ENCODE measurements around the gene TOMM6.
"Not testable (repeated sequence)": the region's sequence is repeated elsewhere in the genome, so short reads cannot be mapped to it uniquely, and the experiment has no call there.

The TOMM6 gene

DNA sequence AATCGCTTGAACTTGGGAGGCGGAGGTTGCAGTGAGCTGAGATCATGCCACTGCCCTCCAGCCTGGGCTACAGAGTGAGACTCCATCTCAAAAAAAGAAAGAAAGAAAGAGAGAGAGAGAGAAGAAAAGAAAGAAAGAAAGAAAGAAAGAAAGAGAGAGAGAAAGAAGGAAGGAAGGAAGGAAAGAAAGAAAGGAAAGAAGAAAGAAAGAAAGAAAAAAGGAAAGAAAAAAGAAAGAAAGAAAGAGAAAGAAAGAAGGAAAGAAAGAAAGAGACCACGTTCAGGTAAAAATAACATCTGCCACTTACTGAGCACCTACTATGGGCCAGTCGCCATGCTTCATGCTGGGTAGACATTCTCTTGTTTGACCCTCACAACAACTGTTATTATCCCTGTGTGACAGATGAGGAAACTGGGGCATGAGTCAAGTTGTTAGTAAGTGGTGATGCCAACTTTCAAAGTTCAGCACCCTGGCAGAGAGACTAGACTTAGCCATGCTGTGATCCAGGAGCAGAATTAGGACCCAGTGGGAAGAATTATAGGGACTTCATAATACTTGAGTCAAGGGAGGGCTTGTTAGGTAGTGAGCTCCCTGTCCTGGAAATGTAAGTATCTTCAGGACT, 21.3 kb upstream of the TOMM6 start:
- not testable (repeated sequence) for DNase-seq

DNA sequence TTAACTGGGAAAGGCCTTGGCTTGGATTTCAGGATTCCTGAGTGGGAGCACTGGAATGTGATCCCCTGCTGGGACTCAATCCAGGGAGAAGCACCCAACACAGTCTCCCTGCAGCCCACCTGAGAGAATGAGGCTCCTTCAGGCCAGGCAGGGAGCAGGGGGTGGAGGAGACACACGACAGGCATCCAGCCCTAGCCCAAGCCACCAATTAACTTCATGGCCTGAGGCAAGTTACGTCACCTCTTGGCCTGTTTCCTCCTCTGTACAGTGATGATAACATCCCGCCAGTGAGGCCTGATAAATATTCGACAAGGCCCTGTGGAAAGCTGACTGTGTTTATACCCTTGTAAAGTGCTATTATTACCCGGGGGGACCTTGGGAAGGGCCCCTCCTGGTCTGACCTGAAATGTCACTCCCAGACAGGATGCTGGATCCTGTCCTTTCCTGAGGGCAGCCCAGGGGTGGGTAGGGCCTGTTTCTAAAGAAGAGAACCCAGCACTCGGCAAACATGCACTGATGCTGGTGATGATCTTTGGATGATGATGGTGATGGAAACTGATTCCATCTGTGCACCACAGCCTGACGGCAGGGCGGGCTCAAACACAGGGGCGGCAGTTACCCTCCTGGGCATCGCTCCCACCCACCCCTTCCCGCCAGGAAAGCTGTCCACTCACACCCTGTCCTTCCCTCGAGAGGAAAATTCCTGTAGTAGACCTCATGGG, 20.2 kb upstream of the TOMM6 start:
- DNase-seq, result no peak

DNA sequence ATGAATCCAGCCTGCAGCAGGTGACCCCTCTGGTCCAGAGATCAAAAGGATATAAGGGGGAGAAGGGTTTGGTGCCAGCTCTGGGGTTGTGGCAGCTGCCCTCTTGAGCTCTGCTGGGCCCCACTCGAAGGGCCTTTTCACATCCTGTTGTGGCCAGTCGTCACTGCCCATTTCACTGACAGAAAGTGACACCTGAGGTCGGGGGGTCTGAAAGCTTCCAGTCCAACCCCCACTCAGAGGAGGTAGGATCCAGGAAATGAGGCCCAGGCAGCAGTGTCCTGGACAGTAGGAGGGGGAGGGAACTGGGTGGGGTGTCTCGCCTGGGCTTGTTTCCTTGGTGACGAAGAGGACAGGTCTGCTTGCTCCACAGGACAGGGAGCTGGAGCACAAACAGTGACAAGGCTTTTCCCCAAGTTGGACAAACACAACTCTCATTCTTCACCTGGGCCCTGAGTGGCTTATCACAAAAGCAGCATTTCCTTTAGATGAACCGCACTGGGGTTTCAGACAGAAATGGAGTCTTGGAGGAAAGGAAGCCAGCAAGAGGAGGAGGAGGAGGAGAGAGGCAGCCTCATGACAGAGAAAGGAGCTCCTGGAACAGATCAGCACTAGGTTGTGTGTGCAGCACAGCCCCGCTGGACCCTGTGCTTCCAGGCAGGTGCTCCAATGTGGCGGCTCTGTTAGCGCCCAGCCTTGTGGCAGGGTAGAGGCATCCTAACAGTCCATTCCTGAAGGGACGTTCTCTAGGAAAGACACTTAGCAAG, 18.8 kb upstream of the TOMM6 start:
- no peak for DNase-seq

DNA sequence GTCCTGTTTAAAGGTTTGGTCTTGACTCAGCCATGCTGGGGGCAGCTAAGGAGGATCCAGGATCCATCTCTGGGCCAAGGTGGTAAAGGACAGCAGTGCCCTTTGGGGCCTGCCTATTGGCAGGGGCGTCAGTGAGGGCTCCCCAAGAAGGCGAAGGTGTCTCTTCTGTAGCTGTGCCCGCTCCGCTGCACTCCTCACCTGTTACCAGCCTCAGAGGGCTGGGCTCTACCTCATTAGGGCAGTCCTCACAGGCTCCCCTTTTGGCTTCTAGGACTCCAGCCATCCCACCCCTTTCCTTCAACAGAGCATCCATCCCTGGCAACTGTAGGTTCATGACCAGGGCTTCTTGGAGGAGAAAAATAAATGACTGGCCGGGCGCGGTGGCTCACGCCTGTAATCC, 18.1 kb upstream of the TOMM6 start:
- no peak for DNase-seq

DNA sequence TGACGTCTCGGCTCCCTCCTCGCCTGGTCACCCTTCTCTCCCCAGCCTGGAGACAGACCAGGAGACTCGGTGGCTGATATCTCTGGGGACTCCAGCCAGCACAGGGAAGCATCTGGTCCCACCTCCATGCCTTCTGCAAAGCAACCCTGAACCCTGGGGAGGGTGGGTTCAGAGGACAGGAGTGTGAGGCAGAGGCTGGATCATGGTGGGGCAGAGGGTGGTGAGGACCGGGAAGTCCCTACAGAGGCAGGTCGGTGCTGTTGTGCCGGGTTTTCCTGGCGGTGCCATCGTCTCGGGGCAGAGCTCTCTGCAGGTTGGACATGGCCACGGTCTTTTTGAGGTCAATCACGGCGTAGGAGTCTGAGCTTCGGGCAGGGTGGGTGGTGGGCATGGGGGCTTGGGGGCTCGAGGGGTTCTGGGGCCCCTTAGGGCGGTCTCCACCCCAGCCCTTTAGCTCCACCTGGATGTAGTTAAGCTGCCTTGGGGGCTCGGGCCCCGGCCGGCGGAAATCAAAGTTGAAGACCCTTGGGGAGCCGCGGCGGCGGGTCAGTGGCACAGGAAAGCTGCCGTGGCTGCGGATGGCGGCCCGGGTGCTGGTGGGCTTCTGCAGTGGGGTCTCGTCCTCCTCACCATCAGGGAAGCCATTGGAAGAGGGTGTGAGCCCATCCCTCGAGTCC, 17.0 kb upstream of the TOMM6 start:
- DNase-seq, result no peak

DNA sequence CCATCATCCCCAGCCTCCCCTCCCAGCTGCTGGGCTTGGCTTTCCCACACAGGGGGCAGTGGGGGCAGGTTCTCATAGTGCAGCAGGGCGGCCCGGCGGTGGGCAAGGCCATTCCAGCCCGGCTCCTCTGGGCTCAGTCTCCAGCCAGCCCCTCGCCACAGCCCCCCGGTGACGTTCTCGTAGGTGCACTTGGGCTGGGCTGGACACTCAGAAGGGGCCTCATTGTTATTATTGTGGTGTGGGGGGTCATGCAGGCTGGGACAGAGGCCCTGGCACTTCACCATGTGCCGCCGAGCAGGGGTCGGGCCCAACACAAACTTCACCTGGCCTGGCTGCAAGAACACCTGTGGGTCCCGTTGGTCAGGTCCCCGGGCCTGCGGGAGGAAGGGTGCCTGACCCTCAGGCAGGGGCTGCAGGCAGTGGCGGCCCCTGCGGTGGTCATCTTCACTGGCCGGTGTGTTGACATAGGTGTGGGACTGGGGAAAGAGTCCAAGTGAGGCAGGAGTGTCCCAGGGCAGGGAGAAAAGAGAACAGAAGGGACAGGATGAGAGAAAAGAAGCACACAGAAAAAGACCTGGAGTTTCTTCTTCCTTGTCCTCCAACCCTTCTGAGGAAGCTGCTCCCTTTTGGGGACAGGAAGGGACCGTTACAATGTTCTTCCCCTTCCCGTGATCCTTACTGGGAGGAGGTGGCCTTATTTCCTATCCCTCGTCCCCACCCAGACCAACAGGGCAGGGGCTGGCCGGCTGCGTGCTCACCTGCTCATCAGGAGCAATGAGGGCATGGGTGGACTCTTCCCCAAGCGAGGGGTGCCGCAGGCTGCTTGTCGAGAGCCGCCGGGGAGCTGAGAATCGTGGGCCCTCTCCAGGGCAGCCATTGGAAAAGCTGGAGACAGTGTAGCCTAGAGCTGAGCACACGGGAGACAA, 16.2 kb upstream of the TOMM6 start:
- no peak for DNase-seq

DNA sequence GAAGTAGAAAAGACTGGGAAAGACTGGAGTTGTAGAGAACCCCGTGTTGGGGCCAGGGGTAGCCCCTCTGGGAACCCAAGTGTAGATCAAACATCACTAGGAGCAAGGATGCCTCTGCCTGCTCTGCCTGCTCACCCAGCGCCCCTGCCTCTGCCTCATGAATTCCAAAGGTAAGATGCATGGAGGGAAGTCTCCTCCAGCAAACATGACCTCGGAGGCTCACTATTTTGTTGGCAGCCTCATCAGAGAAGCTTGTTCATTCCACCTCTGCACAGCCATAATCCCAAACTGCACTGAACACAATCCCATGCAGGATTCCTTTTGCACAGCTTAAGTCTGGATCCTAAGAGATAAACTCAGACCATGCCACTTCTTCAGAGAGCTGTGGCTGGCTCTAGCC, 12.7 kb upstream of the TOMM6 start:
- DNase-seq, result no peak

DNA sequence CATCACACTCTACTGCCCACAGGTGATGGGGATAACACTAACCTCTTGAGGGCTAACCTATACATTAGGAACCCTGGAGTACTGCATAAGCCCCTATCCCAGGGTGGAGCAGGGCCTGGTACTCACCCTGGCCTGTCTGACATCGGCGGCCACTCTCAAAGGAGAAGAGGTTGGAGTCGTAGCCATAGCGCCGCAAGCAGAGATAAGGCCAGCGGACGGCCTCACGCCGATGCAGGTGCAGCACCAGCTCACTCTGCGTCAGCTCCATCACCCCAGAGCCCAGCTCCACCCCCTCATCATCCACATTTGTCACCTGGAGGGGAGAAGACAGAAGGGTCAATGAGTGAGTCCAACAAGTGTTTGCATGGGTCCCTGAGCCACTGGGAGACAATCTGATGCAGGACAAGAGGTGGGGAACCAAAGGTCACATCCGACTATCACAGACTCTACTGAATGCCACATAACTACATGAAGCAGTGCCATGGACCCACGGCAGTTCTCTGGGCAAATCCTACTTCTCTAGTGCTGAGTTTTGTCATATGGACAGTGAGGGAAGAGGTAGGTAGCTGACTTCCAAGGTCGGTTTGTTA, 12.1 kb upstream of the TOMM6 start:
- no peak for DNase-seq

DNA sequence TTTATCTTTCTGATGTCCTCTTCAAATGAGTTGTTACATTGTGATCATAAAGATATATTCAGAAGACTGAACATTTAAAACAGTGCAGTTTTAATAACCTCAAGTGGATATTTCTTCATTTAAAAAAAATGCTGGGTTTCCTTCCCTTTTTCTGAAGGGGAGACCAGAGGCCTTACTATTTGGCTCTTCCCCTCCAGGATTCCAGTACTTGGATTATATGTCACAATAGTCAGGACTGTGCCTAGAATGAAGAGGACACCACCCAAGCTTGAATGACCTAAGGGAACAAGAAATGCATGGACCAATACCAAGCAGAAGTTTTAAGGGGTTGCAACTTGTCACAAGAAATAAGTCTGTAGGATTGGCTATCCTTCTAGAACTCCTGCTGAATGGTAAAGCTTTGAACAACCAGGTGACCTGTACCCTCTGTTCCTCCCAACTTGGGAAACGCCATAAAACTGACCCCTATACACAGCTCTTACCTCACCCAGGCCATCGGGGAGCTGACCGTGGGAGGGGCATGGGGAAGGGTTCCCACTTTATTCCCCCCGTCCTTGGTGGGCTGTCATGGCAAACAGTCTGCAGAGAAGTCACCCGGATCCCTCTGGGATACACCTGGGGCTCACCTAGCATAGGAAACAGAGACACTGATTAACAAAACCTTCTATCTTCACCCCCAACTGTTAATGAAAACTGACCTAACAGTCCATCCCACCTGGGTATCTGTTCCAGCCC, 9.8 kb upstream of the TOMM6 start:
- no peak for DNase-seq

DNA sequence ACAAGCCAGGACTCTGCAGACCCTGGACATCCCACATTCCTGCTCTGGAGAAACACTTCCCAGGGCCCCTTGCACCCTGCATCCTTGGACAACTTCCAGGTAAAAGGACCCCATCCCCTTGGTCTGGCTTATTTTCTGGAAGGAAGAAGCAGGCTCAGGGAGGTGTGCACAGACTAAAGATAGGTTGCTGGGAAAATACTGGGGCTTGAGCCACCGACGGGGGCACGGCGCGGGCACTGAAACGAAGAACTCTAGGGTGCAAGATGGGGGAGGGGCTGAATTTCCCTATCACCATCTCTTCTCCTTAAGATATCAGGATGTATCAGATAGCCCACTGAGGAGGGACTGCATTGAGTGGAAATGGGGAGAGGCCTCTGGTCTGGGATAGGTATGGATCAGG, 8.6 kb upstream of the TOMM6 start:
- DNase-seq, result no peak

DNA sequence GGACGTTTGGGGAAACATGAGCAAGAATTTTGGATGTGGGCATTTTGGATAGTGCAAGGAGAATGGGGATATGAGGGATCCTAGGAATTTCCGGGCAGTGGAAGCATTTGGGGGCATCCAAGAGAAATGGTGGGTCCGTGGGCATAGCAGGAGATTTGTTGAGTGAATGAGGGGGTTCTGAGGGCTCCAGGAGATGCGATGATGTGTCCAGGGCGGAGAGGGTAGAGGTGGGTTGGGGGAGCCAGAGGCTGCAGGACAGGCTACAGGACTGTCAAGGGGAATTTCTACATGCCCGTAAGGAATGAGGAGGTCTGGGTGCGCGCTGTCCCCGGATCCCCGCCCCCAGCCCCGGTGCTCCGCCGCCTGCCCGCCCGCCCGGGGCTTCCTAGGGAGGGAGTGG, 8.2 kb upstream of the TOMM6 start:
- DNase-seq, result no peak

DNA sequence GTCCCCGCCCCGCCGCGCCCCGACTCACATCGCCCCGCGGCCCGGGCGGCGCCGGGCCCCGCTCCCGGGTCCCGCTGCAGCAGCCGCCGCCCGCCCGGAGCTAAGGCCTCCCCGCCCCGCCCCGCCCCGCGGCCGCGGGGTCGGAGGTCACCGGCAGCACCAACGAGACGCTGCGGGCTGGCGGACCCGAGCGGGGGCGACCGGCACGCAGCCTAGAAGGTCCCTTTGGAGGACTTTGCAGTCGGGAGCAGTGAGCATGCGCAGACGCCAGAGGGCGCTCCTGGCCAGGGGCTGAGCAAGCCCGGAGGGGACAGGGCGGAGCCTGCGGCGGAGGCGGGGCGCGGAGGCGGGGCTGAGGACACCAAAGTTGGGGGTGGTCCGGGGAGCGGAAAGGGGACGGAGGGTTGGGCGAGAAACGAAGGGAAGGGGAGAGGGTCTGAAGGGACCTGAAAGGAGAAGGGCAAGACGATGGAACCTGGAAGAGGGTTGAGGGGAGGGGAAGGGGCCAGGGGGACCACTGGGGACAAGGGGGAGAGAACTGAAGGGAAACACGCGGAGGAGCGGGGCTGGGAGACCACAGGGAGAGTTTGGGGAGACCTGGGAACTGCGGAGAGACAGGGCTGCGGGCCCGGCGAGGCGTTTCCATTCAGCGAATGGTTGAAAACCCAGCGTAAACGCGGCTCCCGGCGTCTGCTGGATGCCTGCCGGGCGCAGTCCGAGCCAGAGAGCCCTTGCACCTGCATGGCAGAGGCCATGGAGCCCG, 7.5 kb upstream of the TOMM6 start, which contains the start of gene FRS3:
FRS3 (minus strand) TSS at position 113 of the 763 bp plus-strand sequence. CDS start 2,913 bp downstream, outside the sequence.
- DNase-seq, result peak; percentile 84 to 96

DNA sequence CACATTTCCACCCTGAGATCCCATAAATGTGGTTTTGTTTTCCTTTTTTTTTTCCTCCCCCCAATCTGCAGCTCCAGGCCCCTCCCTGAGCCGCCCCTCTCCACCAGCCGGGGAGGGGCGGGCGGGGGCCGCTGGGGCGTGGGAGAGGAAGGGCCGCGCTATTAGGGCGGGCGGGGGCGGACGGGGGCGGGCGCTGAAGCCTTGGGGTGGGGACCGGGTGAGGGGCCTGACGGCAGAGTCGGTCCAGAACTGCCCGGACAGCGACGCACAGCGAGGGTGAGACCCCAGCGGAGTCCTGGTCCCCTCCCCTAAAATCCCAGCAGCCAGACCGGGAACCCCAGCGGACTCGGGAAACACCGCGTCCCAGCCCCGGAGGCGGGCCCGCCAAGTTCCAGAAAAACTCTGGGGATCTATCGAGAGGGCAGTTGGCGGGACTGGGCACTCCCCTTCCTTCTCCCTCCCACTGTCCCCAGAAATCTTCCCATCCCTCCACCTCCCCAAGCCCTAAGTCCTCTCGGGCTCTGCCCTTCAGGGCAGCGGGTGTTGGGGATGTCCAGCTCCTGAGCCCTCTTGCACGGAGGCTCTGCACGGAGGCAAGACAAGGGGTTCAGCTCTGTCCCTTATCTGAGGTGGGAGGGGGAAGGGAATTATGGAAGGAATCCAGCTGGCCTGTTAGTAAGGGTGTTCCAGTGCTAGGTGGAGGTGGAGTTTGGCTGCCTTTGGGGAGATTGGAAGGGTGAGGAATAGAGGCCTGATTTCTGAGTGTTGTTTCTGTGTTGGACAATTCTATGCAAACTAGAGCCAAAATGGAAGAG, 6.7 kb upstream of the TOMM6 start, which contains the start of gene PRICKLE4:
PRICKLE4 (plus strand) TSS at position 232 of the 815 bp plus-strand sequence. CDS start 2,692 bp downstream, outside the sequence.
- no peak for DNase-seq

DNA sequence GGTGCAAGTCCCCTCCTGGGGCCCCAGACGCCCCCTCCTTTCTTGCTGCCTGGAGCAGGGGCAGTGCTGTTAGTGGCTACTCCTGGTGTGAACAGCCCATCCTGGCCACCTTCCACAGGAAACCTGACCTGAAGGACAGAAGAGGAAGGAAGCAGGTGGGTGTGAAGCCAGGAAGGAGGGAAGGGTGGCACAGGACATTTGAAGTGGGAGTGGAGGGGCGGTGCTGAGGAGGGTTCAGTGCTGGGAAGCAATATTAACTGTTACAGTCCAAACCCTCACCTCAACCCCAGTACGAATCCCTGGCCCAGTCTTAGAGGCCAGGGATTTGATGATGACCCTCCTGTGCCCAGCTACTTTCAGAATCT, 6.1 kb upstream of the TOMM6 start:
- DNase-seq, result no peak

DNA sequence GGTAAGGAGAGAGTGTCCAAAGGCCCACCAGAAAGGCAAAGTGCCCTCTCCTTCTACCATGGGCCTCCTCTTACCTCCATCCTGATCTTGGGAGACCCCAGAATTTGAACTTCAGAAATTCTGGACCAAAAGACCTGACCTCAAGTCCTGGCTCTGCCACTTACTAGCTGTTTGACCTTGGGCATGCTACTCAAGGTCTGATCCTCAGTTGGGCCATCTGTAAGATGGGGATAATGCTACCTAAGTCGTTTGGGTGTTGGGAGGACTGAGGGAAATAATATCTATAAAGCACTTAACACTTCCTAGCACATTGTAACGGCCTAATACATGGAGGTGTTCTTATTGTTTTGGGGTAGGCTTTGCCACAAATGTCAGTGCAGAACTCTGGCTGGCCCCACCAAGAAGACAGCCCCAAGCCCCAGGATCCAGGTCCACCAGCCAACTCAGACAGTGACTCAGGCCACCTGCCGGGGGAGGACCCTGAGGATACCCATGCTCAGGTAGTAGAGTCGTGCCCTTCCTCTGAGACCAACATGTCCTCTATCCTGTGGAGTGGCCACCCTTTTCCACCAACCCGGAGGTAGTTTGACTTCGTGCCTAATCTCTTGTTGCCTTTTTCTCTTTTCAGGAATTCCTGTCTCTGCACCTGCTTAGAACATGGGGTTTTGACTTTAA, 4.3 kb upstream of the TOMM6 start:
- no peak for DNase-seq

DNA sequence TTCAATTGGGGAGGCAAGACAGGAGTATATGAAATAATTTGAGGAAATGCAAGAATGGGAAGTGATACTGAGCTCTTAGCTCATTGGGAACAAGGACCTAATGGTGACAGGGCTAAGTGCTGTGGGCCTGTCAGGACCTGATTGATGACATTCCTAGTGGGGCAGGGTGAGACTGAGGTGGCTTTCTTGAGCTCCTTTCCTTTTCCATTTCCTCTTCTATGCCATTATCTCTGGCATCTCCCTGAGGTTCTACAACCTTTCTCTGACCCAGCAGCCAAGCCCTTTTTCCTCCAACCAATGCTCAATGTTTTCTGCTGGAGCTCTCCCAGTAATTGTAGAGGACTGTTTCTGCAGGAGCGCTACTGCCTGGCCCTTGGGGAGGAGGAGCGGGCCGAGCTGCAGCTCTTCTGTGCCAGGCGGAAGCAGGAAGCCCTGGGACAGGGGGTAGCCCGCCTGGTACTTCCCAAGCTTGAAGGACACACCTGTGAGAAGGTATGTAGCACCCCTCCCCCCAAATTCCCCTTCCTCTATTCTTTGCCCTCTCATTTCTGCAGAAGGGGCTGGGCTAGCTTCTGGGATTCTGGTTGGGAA, 2.8 kb upstream of the TOMM6 start:
- DNase-seq, result no peak

DNA sequence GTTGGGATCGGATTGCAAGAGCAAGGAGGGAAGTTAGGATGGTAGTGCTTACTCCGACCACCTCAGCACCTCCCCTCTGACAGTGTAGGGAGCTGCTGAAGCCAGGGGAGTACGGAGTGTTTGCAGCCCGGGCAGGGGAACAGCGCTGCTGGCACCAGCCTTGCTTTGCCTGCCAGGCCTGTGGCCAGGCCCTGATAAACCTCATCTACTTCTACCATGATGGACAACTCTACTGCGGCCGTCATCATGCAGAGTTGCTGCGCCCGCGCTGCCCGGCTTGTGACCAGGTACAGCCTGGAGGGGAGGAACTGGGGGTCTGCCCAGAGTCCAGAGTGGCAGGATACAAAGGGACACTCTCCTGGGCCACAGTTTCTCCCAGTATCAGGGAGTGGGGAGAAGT, 2.2 kb upstream of the TOMM6 start:
- DNase-seq, result no peak

Measured in NCI-H1930 (cell line).